ENCODE results near the gene SLC38A10. TPM values are rescaled to one million over a fixed set of nuclear protein-coding genes. Genes with fewer than 3 reads are reported as not detected.
A peak's percentile ranks its signal among the peaks of the same experiment; 100 is the strongest.

Gene SLC38A10
- total RNA-seq, 4 donors from 2014 or later = 24.5 to 56.5 (median 28.8) TPM

- no peak for DNase-seq
- no peak for ATAC-seq
- no peaks in the 10 kb centered on the region for H3K27me3 ChIP-seq
- H3K4me1 ChIP-seq = peaks cover 17 to 19% of the 10 kb centered on the region in 2 donors
- no peak overlapping the region for H3K27ac ChIP-seq
- H3K36me3 ChIP-seq = peaks cover 0 to 22% of the 10 kb centered on the region in 2 donors
- H3K4me3 ChIP-seq = no peak overlapping the region
- intact Hi-C loops (cut with DNase I; ENCODE audit: low total_unique reads) = no loop called here
- no peaks in the 10 kb centered on the region for H3K9me3 ChIP-seq
- in situ Hi-C loops (cut with MboI; ENCODE audit: low sequenced_read_pairs in 4 of 4) = loop anchor here in 2 of 4 donors (10.0 to 25.0 kb wide), 3 partner anchors 227 to 355 kb away; no protein-coding TSS in a partner anchor
- TF ChIP-seq POLR2A (IDR thresholded peaks at IDR 0.05) = no peak
- TF ChIP-seq, protein P1, sequence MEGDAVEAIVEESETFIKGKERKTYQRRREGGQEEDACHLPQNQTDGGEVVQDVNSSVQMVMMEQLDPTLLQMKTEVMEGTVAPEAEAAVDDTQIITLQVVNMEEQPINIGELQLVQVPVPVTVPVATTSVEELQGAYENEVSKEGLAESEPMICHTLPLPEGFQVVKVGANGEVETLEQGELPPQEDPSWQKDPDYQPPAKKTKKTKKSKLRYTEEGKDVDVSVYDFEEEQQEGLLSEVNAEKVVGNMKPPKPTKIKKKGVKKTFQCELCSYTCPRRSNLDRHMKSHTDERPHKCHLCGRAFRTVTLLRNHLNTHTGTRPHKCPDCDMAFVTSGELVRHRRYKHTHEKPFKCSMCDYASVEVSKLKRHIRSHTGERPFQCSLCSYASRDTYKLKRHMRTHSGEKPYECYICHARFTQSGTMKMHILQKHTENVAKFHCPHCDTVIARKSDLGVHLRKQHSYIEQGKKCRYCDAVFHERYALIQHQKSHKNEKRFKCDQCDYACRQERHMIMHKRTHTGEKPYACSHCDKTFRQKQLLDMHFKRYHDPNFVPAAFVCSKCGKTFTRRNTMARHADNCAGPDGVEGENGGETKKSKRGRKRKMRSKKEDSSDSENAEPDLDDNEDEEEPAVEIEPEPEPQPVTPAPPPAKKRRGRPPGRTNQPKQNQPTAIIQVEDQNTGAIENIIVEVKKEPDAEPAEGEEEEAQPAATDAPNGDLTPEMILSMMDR (IDR thresholded peaks at IDR 0.05 in 4 of 5, conservative IDR thresholded peaks at IDR 0.05 in 1 of 5) = no peak
Observed at GRCh38 chr17:81257533-81257932, 37.6 kb downstream of the SLC38A10 start.

DNA sequence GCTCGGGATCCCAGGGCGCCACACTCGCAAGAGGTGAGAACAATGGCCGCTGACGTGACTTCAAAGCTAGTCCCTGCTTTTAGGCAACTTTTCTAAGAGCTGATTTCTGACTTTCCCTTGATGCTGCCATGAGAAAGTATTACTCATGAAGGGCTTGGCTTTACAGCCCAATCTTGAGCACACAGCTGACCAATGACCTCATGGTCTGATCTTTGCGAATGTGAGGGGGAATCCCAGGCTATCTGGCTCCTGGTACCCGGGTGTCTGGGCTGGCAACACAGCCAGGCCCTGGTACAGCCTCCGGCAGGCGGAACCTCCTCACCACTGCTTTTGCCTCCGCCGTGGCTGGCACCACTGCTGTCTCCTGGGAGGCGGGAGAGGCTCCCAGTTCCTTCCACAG lies 38.5 kb downstream of the SLC38A10 start:
- no peak overlapping the region for H3K4me3 ChIP-seq
- H3K4me1 ChIP-seq = peaks cover 17 to 19% of the 10 kb centered on the region in 2 donors
- no peaks in the 10 kb centered on the region for H3K27me3 ChIP-seq
- in situ Hi-C loops (cut with MboI; ENCODE audit: low sequenced_read_pairs in 4 of 4) (loop anchor here in 2 of 4 donors (10.0 to 25.0 kb wide), 3 partner anchors 228 to 356 kb away; no protein-coding TSS in a partner anchor), intact Hi-C loops (cut with DNase I; ENCODE audit: low total_unique reads) (no loop called here)
- DNase-seq = no peak
- no peak overlapping the region for H3K27ac ChIP-seq
- H3K9me3 ChIP-seq = no peaks in the 10 kb centered on the region
- TF ChIP-seq, protein P1 (IDR thresholded peaks at IDR 0.05 in 4 of 5, conservative IDR thresholded peaks at IDR 0.05 in 1 of 5) = no peak
- no peak for TF ChIP-seq POLR2A (IDR thresholded peaks at IDR 0.05)
- peaks cover 0 to 22% of the 10 kb centered on the region in 2 donors for H3K36me3 ChIP-seq
- ATAC-seq = no peak

DNA sequence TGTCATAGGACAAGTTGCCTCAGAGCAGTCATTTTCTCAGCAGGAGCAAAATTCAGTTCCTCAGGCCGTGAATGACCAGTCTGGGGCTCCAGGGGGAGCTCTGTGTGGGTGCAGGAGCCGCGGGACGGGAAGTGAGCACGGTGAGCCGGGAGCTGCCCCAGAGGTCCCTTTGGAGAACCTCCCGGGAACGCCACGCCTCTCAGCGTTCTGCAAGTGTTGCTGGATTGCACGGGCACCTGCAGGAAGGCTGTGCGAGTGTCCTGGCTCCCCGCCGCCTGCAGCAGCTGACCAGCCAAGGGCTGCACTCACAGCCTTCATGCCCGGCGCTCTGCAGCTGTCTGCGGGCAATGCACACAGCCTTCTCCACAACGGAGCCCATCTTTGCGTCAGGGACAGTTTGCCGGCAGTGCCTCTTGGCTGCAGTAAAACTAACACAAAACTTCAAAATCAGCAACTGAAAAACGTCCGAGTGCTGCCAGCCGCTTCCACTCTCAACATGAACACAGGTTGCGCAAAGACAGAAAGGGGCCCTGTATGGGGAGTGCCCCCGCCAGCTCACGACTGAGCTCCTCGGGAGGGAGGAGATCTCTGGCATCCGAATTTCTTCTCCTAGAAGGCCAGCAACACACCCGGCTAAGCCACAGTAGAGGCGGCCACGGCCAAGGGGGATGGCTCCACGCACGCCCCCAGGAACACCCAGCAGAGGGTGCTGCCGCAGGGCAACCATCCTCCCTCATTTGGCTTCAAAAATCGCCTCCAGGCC lies 40.0 kb downstream of the SLC38A10 start:
- no peaks in the 10 kb centered on the region for H3K27me3 ChIP-seq
- no peaks in the 10 kb centered on the region for H3K9me3 ChIP-seq
- peaks cover 17 to 19% of the 10 kb centered on the region in 2 donors for H3K4me1 ChIP-seq
- in situ Hi-C loops (cut with MboI; ENCODE audit: low sequenced_read_pairs in 4 of 4) = loop anchor here in 2 of 4 donors (10.0 to 25.0 kb wide), 3 partner anchors 230 to 357 kb away; no protein-coding TSS in a partner anchor
- peaks cover 0 to 20% of the 10 kb centered on the region in 2 donors for H3K36me3 ChIP-seq
- peak overlapping the region; percentile 58 to 69 (median 64) for H3K27ac ChIP-seq
- DNase-seq (peak; percentile 91 to 94), ATAC-seq (peak; percentile 86 to 92)
- intact Hi-C loops (cut with DNase I; ENCODE audit: low total_unique reads) = loop anchor here (1.0 to 5.0 kb wide), 3 partner anchors 40 to 347 kb away; partner anchors contain the start of gene SLC38A10
- TF ChIP-seq POLR2A (IDR thresholded peaks at IDR 0.05) = no peak
- TF ChIP-seq, protein P1 (IDR thresholded peaks at IDR 0.05 in 4 of 5, conservative IDR thresholded peaks at IDR 0.05 in 1 of 5) = peak; percentile 23 to 65 (median 50)
- H3K4me3 ChIP-seq = no peak overlapping the region

- H3K4me1 ChIP-seq = peaks cover 17 to 19% of the 10 kb centered on the region in 2 donors
- peak; percentile 21 to 22 for ATAC-seq
Observed at GRCh38 chr17:81253358-81254131, 41.6 kb downstream of the SLC38A10 start.

More at GRCh38 chr17:81253358-81254131, 41.6 kb downstream of the SLC38A10 start:
- H3K27me3 ChIP-seq = no peaks in the 10 kb centered on the region
- no peak overlapping the region for H3K4me3 ChIP-seq
- in situ Hi-C loops (cut with MboI; ENCODE audit: low sequenced_read_pairs in 4 of 4) (loop anchor here in 2 of 4 donors (10.0 to 25.0 kb wide), 3 partner anchors 231 to 359 kb away; no protein-coding TSS in a partner anchor), intact Hi-C loops (cut with DNase I; ENCODE audit: low total_unique reads) (loop anchor here (1.0 to 5.0 kb wide), 4 partner anchors 41 to 349 kb away; partner anchors contain the start of gene SLC38A10)
- H3K36me3 ChIP-seq = peaks cover 0 to 11% of the 10 kb centered on the region in 2 donors
- H3K9me3 ChIP-seq = no peaks in the 10 kb centered on the region
- H3K27ac ChIP-seq = no peak overlapping the region
- TF ChIP-seq POLR2A (IDR thresholded peaks at IDR 0.05) = no peak
- TF ChIP-seq, protein P1 (IDR thresholded peaks at IDR 0.05 in 4 of 5, conservative IDR thresholded peaks at IDR 0.05 in 1 of 5) = peak; percentile 82 to 92 (median 87)
- DNase-seq = peak in 1 of 2 donors; percentile 28
